ENCODE measurements around the gene SEPTIN1.

The SEPTIN1 gene

GRCh38 chr16:30369091-30369937 lies 13.0 kb downstream of the SEPTIN1 start:
- no peaks in the 10 kb centered on the region for H3K9me3 ChIP-seq (ENCODE audit: control insufficient read depth in 5 of 5, low read length in 5 of 5)
- H3K27me3 ChIP-seq (ENCODE audit: control insufficient read depth in 5 of 5, insufficient read depth in 4 of 5, low read length in 5 of 5), result no peaks in the 10 kb centered on the region
- peaks cover 0 to 19% (median 15%) of the 10 kb centered on the region in 5 donors for H3K36me3 ChIP-seq (ENCODE audit: control insufficient read depth in 5 of 5, insufficient read depth in 5 of 5, low read length in 5 of 5)
- H3K4me3 ChIP-seq (ENCODE audit: low read depth in 1 of 5, low read length in 5 of 5), result peak overlapping the region; percentile 67 to 80 (median 78)
- peak overlapping the region; percentile 71 for H3K27ac ChIP-seq (ENCODE audit: low read depth, low read length)
- peak overlapping the region; percentile 79 to 95 (median 88) for H3K9ac ChIP-seq (ENCODE audit: low read length in 5 of 5)
- H3K4me1 ChIP-seq (ENCODE audit: control insufficient read depth in 5 of 5, insufficient read depth in 5 of 5, low read length in 5 of 5), result peaks cover 14 to 42% (median 39%) of the 10 kb centered on the region in 5 donors

DNA sequence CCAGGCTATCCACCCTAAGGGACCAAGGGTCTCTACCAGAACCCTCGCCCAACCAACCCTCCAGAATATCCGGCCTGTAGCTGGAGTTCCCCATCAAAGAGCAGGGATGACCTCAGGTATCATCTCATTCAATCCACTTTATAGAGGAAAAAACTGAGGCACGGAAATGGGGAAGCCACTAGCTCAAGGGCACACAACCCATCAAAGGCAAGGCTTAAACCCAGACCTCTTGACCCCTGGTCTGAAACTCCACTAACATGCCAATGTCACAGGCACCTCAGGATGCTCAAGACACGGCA lies 13.6 kb downstream of the SEPTIN1 start:
- H3K36me3 ChIP-seq (ENCODE audit: control insufficient read depth in 5 of 5, insufficient read depth in 5 of 5, low read length in 5 of 5), result peaks cover 0 to 24% (median 16%) of the 10 kb centered on the region in 5 donors
- peak overlapping the region; percentile 71 for H3K27ac ChIP-seq (ENCODE audit: low read depth, low read length)
- H3K9me3 ChIP-seq (ENCODE audit: control insufficient read depth in 5 of 5, low read length in 5 of 5), result no peaks in the 10 kb centered on the region
- peaks cover 14 to 42% (median 39%) of the 10 kb centered on the region in 5 donors for H3K4me1 ChIP-seq (ENCODE audit: control insufficient read depth in 5 of 5, insufficient read depth in 5 of 5, low read length in 5 of 5)
- H3K27me3 ChIP-seq (ENCODE audit: control insufficient read depth in 5 of 5, insufficient read depth in 4 of 5, low read length in 5 of 5), result no peaks in the 10 kb centered on the region
- peak overlapping the region; percentile 79 to 95 (median 88) for H3K9ac ChIP-seq (ENCODE audit: low read length in 5 of 5)
- peak overlapping the region; percentile 67 to 80 (median 78) for H3K4me3 ChIP-seq (ENCODE audit: low read depth in 1 of 5, low read length in 5 of 5)

DNA sequence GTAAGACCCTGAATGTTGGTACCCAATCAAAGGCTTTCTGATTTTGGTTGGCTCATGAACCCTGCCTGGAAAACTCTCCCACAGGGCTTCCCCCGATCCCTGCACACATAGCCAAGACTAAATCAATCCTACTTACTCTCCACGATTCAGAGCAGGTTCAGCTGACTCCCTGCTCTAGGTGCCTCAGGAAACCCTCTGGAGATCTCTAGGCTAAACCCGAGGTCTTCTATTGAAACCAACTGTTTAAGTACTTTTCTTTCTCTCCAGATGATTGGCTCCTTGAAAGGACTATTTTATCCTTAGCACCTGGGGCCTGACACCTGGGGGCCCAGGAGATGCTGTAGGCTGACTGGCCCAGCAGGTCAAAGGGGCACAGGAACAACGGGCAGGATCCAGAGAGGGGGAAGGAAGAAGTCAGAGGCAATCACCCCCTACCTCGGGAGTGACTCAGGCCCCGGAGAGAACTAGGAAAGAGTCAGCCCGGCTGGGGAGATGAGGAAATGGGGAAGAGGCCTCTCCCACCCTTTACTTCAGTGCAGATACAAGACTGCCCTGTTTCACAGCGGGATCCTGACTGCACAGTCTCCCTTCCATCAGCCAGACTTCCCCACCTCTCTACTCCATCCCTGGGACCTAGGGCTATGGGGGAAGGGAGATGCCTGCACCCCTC lies 14.1 kb downstream of the SEPTIN1 start:
- H3K4me1 ChIP-seq (ENCODE audit: control insufficient read depth in 5 of 5, insufficient read depth in 5 of 5, low read length in 5 of 5), result peaks cover 14 to 42% (median 39%) of the 10 kb centered on the region in 5 donors
- no peaks in the 10 kb centered on the region for H3K27me3 ChIP-seq (ENCODE audit: control insufficient read depth in 5 of 5, insufficient read depth in 4 of 5, low read length in 5 of 5)
- no peaks in the 10 kb centered on the region for H3K9me3 ChIP-seq (ENCODE audit: control insufficient read depth in 5 of 5, low read length in 5 of 5)
- H3K27ac ChIP-seq (ENCODE audit: low read depth, low read length), result peak overlapping the region; percentile 71
- H3K4me3 ChIP-seq (ENCODE audit: low read depth in 1 of 5, low read length in 5 of 5), result peak overlapping the region; percentile 67 to 80 (median 78)
- H3K9ac ChIP-seq (ENCODE audit: low read length in 5 of 5), result peak overlapping the region; percentile 79 to 95 (median 88)
- peaks cover 0 to 27% (median 19%) of the 10 kb centered on the region in 5 donors for H3K36me3 ChIP-seq (ENCODE audit: control insufficient read depth in 5 of 5, insufficient read depth in 5 of 5, low read length in 5 of 5)

GRCh38 chr16:30367349-30368009 lies 14.9 kb downstream of the SEPTIN1 start:
- peaks cover 14 to 42% (median 39%) of the 10 kb centered on the region in 5 donors for H3K4me1 ChIP-seq (ENCODE audit: control insufficient read depth in 5 of 5, insufficient read depth in 5 of 5, low read length in 5 of 5)
- peak overlapping the region; percentile 71 for H3K27ac ChIP-seq (ENCODE audit: low read depth, low read length)
- peak overlapping the region; percentile 67 to 80 (median 78) for H3K4me3 ChIP-seq (ENCODE audit: low read depth in 1 of 5, low read length in 5 of 5)
- no peaks in the 10 kb centered on the region for H3K9me3 ChIP-seq (ENCODE audit: control insufficient read depth in 5 of 5, low read length in 5 of 5)
- peaks cover 0 to 31% (median 25%) of the 10 kb centered on the region in 5 donors for H3K36me3 ChIP-seq (ENCODE audit: control insufficient read depth in 5 of 5, insufficient read depth in 5 of 5, low read length in 5 of 5)
- H3K9ac ChIP-seq (ENCODE audit: low read length in 5 of 5), result peak overlapping the region; percentile 79 to 95 (median 88)
- no peaks in the 10 kb centered on the region for H3K27me3 ChIP-seq (ENCODE audit: control insufficient read depth in 5 of 5, insufficient read depth in 4 of 5, low read length in 5 of 5)

DNA sequence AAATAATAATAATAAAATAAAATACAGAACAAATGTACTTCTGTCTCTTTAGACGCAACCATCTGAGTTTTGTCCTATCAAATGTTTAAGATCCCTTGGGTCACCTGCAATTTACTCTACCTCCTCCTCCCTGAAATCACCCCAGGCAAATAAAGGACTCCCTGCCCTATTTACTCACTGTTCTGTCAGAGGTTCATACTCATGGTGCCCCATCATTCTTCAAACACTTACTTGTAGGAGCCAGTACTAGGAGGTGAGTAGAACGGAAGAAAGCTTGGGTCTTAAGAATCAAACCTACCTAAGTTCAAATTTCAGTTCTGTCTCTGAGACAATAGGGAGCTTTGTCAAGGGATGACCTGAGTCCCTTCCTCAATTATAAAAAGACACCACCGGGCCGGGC lies 15.8 kb downstream of the SEPTIN1 start:
- no peaks in the 10 kb centered on the region for H3K27me3 ChIP-seq (ENCODE audit: control insufficient read depth in 5 of 5, insufficient read depth in 4 of 5, low read length in 5 of 5)
- peaks cover 14 to 41% (median 39%) of the 10 kb centered on the region in 5 donors for H3K4me1 ChIP-seq (ENCODE audit: control insufficient read depth in 5 of 5, insufficient read depth in 5 of 5, low read length in 5 of 5)
- H3K9me3 ChIP-seq (ENCODE audit: control insufficient read depth in 5 of 5, low read length in 5 of 5), result no peaks in the 10 kb centered on the region
- peaks cover 0 to 31% (median 27%) of the 10 kb centered on the region in 5 donors for H3K36me3 ChIP-seq (ENCODE audit: control insufficient read depth in 5 of 5, insufficient read depth in 5 of 5, low read length in 5 of 5)
- no peak overlapping the region for H3K27ac ChIP-seq (ENCODE audit: low read depth, low read length)
- H3K9ac ChIP-seq (ENCODE audit: low read length in 5 of 5), result no peak overlapping the region
- no peak overlapping the region for H3K4me3 ChIP-seq (ENCODE audit: low read depth in 1 of 5, low read length in 5 of 5)

DNA sequence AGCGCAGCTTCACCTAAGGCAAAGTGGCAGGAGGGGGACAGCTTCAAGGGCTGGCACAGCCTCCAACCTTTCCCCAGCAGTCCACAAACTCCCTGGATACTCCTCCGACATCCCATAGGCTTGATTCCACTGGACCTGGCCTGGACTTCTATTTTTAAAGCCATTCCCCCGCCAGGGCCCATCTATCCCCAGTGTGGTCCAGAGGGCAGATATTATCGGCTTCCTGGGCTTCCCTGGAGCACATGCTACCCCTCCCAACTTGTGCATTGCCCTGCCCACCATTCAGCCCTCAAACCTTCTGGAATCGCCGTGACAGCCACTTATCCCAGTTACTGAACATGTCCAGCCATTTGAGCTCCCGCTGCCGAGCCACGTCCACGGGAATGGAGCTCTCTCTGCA lies 17.2 kb downstream of the SEPTIN1 start:
- peaks cover 0 to 41% (median 32%) of the 10 kb centered on the region in 5 donors for H3K36me3 ChIP-seq (ENCODE audit: control insufficient read depth in 5 of 5, insufficient read depth in 5 of 5, low read length in 5 of 5)
- H3K4me3 ChIP-seq (ENCODE audit: low read depth in 1 of 5, low read length in 5 of 5), result no peak overlapping the region
- H3K27ac ChIP-seq (ENCODE audit: low read depth, low read length), result no peak overlapping the region
- no peaks in the 10 kb centered on the region for H3K27me3 ChIP-seq (ENCODE audit: control insufficient read depth in 5 of 5, insufficient read depth in 4 of 5, low read length in 5 of 5)
- no peaks in the 10 kb centered on the region for H3K9me3 ChIP-seq (ENCODE audit: control insufficient read depth in 5 of 5, low read length in 5 of 5)
- H3K9ac ChIP-seq (ENCODE audit: low read length in 5 of 5), result no peak overlapping the region
- H3K4me1 ChIP-seq (ENCODE audit: control insufficient read depth in 5 of 5, insufficient read depth in 5 of 5, low read length in 5 of 5), result peaks cover 14 to 35% (median 34%) of the 10 kb centered on the region in 5 donors

- Histone ChIP-seq H3K4me1 (ENCODE audit: control insufficient read depth in 5 of 5, insufficient read depth in 5 of 5, low read length in 5 of 5) (peaks cover 0 to 14% (median 12%) of the 10 kb centered on the region in 5 donors), H3K9ac (ENCODE audit: low read length in 5 of 5) (no peak overlapping the region), H3K4me3 (ENCODE audit: low read depth in 1 of 5, low read length in 5 of 5) (no peak overlapping the region), H3K9me3 (ENCODE audit: control insufficient read depth in 5 of 5, low read length in 5 of 5) (no peaks in the 10 kb centered on the region), H3K27ac (ENCODE audit: low read depth, low read length) (no peak overlapping the region), H3K27me3 (ENCODE audit: control insufficient read depth in 5 of 5, insufficient read depth in 4 of 5, low read length in 5 of 5) (no peaks in the 10 kb centered on the region), H3K36me3 (ENCODE audit: control insufficient read depth in 5 of 5, insufficient read depth in 5 of 5, low read length in 5 of 5) (peaks cover 0 to 75% (median 61%) of the 10 kb centered on the region in 5 donors)
Observed at GRCh38 chr16:30361180-30361579, 21.2 kb downstream of the SEPTIN1 start.

DNA sequence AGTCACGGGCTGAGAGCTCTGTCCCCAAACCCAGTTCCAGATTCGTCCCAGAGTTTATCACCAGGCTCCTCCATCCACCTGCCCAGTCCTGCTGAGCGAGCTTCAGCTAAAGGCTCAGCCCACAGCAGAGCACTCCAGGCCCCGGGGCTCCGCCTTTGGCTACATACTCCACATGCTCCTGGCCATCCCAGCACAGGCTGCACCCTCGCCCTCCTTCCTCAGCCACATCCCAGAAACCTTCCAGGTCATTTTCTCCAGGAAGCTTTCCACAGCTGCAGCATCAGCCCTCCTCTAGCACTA lies 22.5 kb downstream of the SEPTIN1 start:
- Histone ChIP-seq H3K4me3 (ENCODE audit: low read depth in 1 of 5, low read length in 5 of 5) (no peak overlapping the region), H3K36me3 (ENCODE audit: control insufficient read depth in 5 of 5, insufficient read depth in 5 of 5, low read length in 5 of 5) (peaks cover 0 to 64% (median 56%) of the 10 kb centered on the region in 5 donors), H3K27ac (ENCODE audit: low read depth, low read length) (no peak overlapping the region), H3K9me3 (ENCODE audit: control insufficient read depth in 5 of 5, low read length in 5 of 5) (no peaks in the 10 kb centered on the region), H3K4me1 (ENCODE audit: control insufficient read depth in 5 of 5, insufficient read depth in 5 of 5, low read length in 5 of 5) (peaks cover 5 to 25% (median 20%) of the 10 kb centered on the region in 5 donors), H3K27me3 (ENCODE audit: control insufficient read depth in 5 of 5, insufficient read depth in 4 of 5, low read length in 5 of 5) (peaks cover 0 to 4% (median 0%) of the 10 kb centered on the region in 5 donors), H3K9ac (ENCODE audit: low read length in 5 of 5) (no peak overlapping the region)

DNA sequence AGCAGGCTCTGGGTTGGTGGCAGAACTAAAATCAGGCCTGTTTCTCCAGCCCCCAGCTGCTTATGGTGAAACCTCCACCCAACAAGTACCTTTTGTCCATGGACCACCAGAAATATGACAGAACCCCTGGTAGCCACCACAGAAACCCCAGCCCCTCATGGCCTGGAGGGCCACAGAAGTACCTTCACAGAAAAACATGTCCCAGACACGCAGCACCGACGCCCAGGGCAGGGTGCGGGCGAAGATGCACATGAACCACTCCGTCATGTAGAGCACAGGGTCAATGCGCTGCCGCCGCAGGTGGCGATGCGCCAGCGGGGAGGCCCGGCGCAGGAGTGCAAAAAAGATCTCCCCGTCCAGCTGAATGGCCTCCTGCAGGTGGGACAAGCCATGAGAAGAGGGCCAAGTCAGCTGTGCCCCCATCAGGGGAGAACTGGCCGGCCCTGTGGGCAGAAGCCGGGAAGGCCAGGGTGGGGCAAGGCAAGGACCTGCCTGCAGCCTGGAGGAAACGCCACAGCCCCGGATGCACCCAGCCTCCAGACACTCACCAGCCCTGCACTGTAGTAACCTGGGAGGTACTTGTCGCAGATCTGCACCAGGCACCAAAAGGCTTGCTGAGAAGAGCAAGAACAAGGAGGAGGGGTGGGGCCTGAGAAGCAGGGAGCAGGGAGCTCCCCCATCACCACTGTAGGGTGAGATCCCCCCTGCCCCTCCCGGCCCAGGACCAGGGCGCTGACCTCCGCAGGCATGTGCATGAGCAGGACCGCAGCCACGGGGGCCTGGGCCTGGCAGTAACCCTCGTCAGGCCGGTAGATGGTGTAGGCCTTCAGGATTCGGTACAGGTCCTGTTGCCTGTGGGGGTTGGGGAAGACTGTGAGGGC lies 23.1 kb downstream of the SEPTIN1 start:
- no peak overlapping the region for H3K4me3 ChIP-seq (ENCODE audit: low read depth in 1 of 5, low read length in 5 of 5)
- no peak overlapping the region for H3K27ac ChIP-seq (ENCODE audit: low read depth, low read length)
- no peak overlapping the region for H3K9ac ChIP-seq (ENCODE audit: low read length in 5 of 5)
- H3K27me3 ChIP-seq (ENCODE audit: control insufficient read depth in 5 of 5, insufficient read depth in 4 of 5, low read length in 5 of 5), result peaks cover 0 to 4% (median 0%) of the 10 kb centered on the region in 5 donors
- H3K4me1 ChIP-seq (ENCODE audit: control insufficient read depth in 5 of 5, insufficient read depth in 5 of 5, low read length in 5 of 5), result peaks cover 7 to 30% (median 26%) of the 10 kb centered on the region in 5 donors
- H3K9me3 ChIP-seq (ENCODE audit: control insufficient read depth in 5 of 5, low read length in 5 of 5), result no peaks in the 10 kb centered on the region
- H3K36me3 ChIP-seq (ENCODE audit: control insufficient read depth in 5 of 5, insufficient read depth in 5 of 5, low read length in 5 of 5), result peaks cover 0 to 58% (median 50%) of the 10 kb centered on the region in 5 donors

All from subcutaneous abdominal adipose tissue (tissue), 5 donors.